GM23248 (cell line): ENCODE data around the gene ZYG11B.

Experiments
- EZH2 ChIP-seq: fragments of 200-600 bp; sonication (generic); IDR thresholded peaks from 2 replicates; pipeline ENCODE4 v1.6.1; 2018; ENCODE audit warnings: antibody characterized with exemption, mild to moderate bottlenecking; ENCODE audit not compliant: insufficient read depth, poor library complexity, severe bottlenecking
- EZH2phosphoT487 ChIP-seq: fragments of 200-600 bp; sonication (generic); IDR thresholded peaks from 2 replicates; pipeline ENCODE4 v1.6.1; 2018; ENCODE audit warnings: antibody characterized with exemption, moderate library complexity, mild to moderate bottlenecking, low read depth; ENCODE audit not compliant: insufficient read depth

DNA sequence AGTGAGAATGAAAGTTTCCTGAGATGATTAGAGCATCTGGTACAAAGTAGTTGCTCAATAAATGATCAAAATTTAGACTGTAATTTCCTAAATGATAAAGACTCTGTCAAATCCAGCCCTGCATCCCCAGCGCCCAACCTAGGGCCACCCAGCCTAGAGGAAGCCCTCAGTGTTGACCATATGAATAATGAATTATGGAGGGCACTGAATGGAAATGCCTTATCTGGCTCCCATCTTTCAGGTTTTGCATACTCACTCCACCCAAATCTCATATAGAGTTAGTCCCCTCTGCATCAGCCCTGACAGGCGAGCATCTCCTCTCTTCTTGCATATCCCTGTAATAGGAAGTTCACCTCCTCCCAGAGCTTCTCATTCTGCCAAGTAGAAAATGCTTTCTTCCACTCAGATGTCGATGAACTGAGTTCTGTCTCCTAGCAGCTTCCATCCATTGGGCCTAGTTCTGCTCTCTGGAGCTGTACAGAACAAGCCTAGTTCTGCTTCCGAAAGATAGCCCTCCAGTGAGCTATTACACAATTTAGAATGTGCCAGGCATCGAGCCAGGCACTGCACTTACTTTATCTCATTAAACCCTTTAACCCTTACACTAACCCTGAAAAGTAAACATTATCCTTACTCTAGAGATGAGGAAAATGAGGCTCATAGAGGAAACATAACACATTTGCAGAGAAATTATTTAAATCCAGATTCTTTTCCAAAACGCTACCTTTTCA is 49.0 kb upstream of the ZYG11B start:
- no peak for TF ChIP-seq EZH2phosphoT487
- no peak for TF ChIP-seq EZH2
